Loucy (cell line): Measurements from ENCODE around the gene HYI.
"Not testable (repeated sequence)": the region's sequence is repeated elsewhere in the genome, so short reads cannot be mapped to it uniquely, and the experiment has no call there.

Experiments used
- H2AFZ ChIP-seq: fragments of 200-600 bp; sonication (generic); 2 replicates; pipeline ENCODE4 v1.6.0; 2016; ENCODE audit warnings: antibody characterized with exemption, mild to moderate bottlenecking, low read length, moderate library complexity
- H3F3A ChIP-seq: fragments of 200-600 bp; 2 replicates; pipeline ENCODE4 v1.6.0; 2016; ENCODE audit warnings: antibody characterized with exemption, low read depth, mild to moderate bottlenecking
- H3K27me3 ChIP-seq: fragments of 200-600 bp; sonication (generic); 2 replicates; pipeline ENCODE4 v1.6.1; 2014; ENCODE audit warnings: low read length, mild to moderate bottlenecking; ENCODE audit not compliant: insufficient read depth, poor library complexity, severe bottlenecking
- H3K36me3 ChIP-seq: fragments of 200-600 bp; sonication (generic); 2 replicates; pipeline ENCODE4 v1.6.1; 2016; ENCODE audit warnings: low read length; ENCODE audit not compliant: insufficient read depth
- H3K4me1 ChIP-seq: fragments of 200-600 bp; sonication (generic); 2 replicates; pipeline ENCODE4 v1.5.1; 2014; ENCODE audit warnings: low read length, mild to moderate bottlenecking; ENCODE audit not compliant: insufficient read depth, poor library complexity, severe bottlenecking
- H3K4me2 ChIP-seq: fragments of 200-600 bp; sonication (generic); 2 replicates; pipeline ENCODE4 v1.6.0; 2014; ENCODE audit warnings: antibody characterized with exemption, low read length, low read depth, mild to moderate bottlenecking; ENCODE audit not compliant: poor library complexity, severe bottlenecking
- H3K4me3 ChIP-seq: fragments of 200-600 bp; sonication (generic); 2 replicates; pipeline ENCODE4 v1.5.1; 2014; ENCODE audit warnings: low read length, mild to moderate bottlenecking, mixed read lengths; ENCODE audit not compliant: poor library complexity, severe bottlenecking
- H3K79me2 ChIP-seq: fragments of 200-600 bp; sonication (generic); 2 replicates; pipeline ENCODE4 v1.6.1; 2014; ENCODE audit warnings: low read length; ENCODE audit not compliant: insufficient read depth
- H3K9ac ChIP-seq: fragments of 200-600 bp; sonication (generic); 2 replicates; pipeline ENCODE4 v1.6.0; 2014; ENCODE audit warnings: mild to moderate bottlenecking, low read depth, low read length, moderate library complexity; ENCODE audit not compliant: poor library complexity, severe bottlenecking
- H3K9me2 ChIP-seq: fragments of 200-600 bp; sonication (generic); replicated peaks from 2 replicates; pipeline ENCODE4 v1.6.1; 2016; ENCODE audit warnings: low read depth, low read length, mixed read lengths
- H3K9me3 ChIP-seq: fragments of 200-600 bp; sonication (generic); 2 replicates; pipeline ENCODE4 v1.6.1; 2014; ENCODE audit warnings: mild to moderate bottlenecking, antibody characterized with exemption, low read length, low read depth; ENCODE audit not compliant: insufficient read depth
- H4K20me1 ChIP-seq: fragments of 200-600 bp; sonication (generic); 2 replicates; pipeline ENCODE4 v1.6.0; 2014; ENCODE audit warnings: antibody characterized with exemption, low read length, mild to moderate bottlenecking; ENCODE audit not compliant: insufficient read depth, poor library complexity, severe bottlenecking
- CTCF ChIP-seq: fragments of 200-600 bp; sonication (generic); conservative IDR thresholded peaks from 2 replicates; pipeline ENCODE4 v1.5.1; 2014; ENCODE audit warnings: mild to moderate bottlenecking, antibody characterized with exemption, low read length
- EZH2phosphoT487 ChIP-seq: fragments of 200-600 bp; IDR thresholded peaks from 2 replicates; pipeline ENCODE4 v1.6.1; 2018; ENCODE audit warnings: antibody characterized with exemption, mild to moderate bottlenecking, moderate library complexity, borderline replicate concordance

Gene HYI

GRCh38 chr1:43481491-43481890 is 27.8 kb upstream of the HYI start:
- H3F3A ChIP-seq = no peaks in the 10 kb centered on the region
- H3K9me3 ChIP-seq = no peaks in the 10 kb centered on the region
- no peak overlapping the region for H3K9ac ChIP-seq
- no peak for TF ChIP-seq EZH2phosphoT487
- no peak for TF ChIP-seq CTCF
- H3K27me3 ChIP-seq = no peaks in the 10 kb centered on the region
- H3K36me3 ChIP-seq = no peaks in the 10 kb centered on the region
- no peak overlapping the region for H3K4me3 ChIP-seq
- no peak overlapping the region for H3K4me2 ChIP-seq
- no peaks in the 10 kb centered on the region for H3K4me1 ChIP-seq
- no peaks in the 10 kb centered on the region for H3K79me2 ChIP-seq
- H4K20me1 ChIP-seq = no peaks in the 10 kb centered on the region
- H2AFZ ChIP-seq = no peak overlapping the region
- H3K9me2 ChIP-seq = no peaks in the 10 kb centered on the region

GRCh38 chr1:43479414-43479813 is 25.7 kb upstream of the HYI start:
- Histone ChIP-seq H3F3A (no peaks in the 10 kb centered on the region), H3K9me3 (no peaks in the 10 kb centered on the region), H3K4me3 (no peak overlapping the region), H3K4me2 (no peak overlapping the region), H3K4me1 (no peaks in the 10 kb centered on the region), H3K36me3 (no peaks in the 10 kb centered on the region), H2AFZ (no peak overlapping the region), H4K20me1 (no peaks in the 10 kb centered on the region), H3K79me2 (no peaks in the 10 kb centered on the region), H3K9me2 (no peaks in the 10 kb centered on the region), H3K9ac (no peak overlapping the region), H3K27me3 (no peaks in the 10 kb centered on the region)
- TF ChIP-seq CTCF (no peak), EZH2phosphoT487 (no peak)

- Histone ChIP-seq H3K9ac (no peak overlapping the region), H3K9me3 (no peaks in the 10 kb centered on the region), H3K27me3 (no peaks in the 10 kb centered on the region), H2AFZ (no peak overlapping the region), H4K20me1 (no peaks in the 10 kb centered on the region), H3K4me2 (no peak overlapping the region), H3K4me1 (no peaks in the 10 kb centered on the region), H3K36me3 (no peaks in the 10 kb centered on the region), H3K9me2 (no peaks in the 10 kb centered on the region), H3F3A (no peaks in the 10 kb centered on the region), H3K4me3 (no peak overlapping the region), H3K79me2 (no peaks in the 10 kb centered on the region)
- TF ChIP-seq EZH2phosphoT487 = no peak
- no peak for TF ChIP-seq CTCF
Observed at GRCh38 chr1:43477716-43478115, 24.0 kb upstream of the HYI start.

GRCh38 chr1:43475611-43476401 is 22.1 kb upstream of the HYI start:
- H3K9ac ChIP-seq, H3K4me1 ChIP-seq: not testable (repeated sequence)

More at GRCh38 chr1:43475611-43476401, 22.1 kb upstream of the HYI start:
- H3K9me3 ChIP-seq, H3K9me2 ChIP-seq, H3K4me3 ChIP-seq, H3K36me3 ChIP-seq, H3K79me2 ChIP-seq, H3K4me2 ChIP-seq, H4K20me1 ChIP-seq, H3K27me3 ChIP-seq, H2AFZ ChIP-seq, H3F3A ChIP-seq: not testable (repeated sequence)
